Measurements from ENCODE around the gene HES4. TPM values are rescaled to one million over a fixed set of nuclear protein-coding genes. Genes with fewer than 3 reads are reported as not detected.

The HES4 gene
- total RNA-seq, 2 donors from 2014 or later: 50.1 to 98.8 TPM

DNA sequence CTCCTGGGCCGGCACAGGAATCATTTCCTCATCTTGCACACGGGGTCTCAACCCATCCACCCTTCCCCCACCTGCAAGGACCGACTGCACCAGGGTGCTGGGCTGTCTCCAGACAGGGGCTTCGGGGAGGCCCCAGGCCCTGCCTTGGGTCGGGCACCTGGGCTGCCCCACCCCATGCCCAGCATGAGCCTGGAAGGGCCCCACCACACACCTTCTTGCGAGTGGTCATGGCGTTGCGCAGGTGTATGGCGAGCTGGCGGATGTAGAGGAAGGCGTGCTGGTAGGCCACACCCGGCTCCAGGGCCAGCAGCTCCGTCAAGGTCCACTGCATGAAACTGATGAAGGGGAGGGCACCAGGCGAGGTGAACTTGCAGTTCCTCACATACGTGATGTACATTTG is 47.7 kb downstream of the HES4 start:
- Histone ChIP-seq H3K4me1 (ENCODE audit: control insufficient read depth in 1 of 2, low read depth in 2 of 2) (peaks cover 0 to 2% of the 10 kb centered on the region in 2 donors), H3K36me3 (peaks cover 88% of the 10 kb centered on the region), H3K9me3 (no peaks in the 10 kb centered on the region), H3K27me3 (replicated peaks; ENCODE audit: insufficient read depth) (no peaks in the 10 kb centered on the region), H3K4me3 (no peak overlapping the region), H3K27ac (no peak overlapping the region)
- TF ChIP-seq, protein P1, sequence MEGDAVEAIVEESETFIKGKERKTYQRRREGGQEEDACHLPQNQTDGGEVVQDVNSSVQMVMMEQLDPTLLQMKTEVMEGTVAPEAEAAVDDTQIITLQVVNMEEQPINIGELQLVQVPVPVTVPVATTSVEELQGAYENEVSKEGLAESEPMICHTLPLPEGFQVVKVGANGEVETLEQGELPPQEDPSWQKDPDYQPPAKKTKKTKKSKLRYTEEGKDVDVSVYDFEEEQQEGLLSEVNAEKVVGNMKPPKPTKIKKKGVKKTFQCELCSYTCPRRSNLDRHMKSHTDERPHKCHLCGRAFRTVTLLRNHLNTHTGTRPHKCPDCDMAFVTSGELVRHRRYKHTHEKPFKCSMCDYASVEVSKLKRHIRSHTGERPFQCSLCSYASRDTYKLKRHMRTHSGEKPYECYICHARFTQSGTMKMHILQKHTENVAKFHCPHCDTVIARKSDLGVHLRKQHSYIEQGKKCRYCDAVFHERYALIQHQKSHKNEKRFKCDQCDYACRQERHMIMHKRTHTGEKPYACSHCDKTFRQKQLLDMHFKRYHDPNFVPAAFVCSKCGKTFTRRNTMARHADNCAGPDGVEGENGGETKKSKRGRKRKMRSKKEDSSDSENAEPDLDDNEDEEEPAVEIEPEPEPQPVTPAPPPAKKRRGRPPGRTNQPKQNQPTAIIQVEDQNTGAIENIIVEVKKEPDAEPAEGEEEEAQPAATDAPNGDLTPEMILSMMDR (IDR thresholded peaks at IDR 0.05): no peak
- no peak for DNase-seq (ENCODE audit: low spot score)
- ATAC-seq (ENCODE audit: insufficient number of reproducible peaks, low FRiP score, low read depth): no peak

DNA sequence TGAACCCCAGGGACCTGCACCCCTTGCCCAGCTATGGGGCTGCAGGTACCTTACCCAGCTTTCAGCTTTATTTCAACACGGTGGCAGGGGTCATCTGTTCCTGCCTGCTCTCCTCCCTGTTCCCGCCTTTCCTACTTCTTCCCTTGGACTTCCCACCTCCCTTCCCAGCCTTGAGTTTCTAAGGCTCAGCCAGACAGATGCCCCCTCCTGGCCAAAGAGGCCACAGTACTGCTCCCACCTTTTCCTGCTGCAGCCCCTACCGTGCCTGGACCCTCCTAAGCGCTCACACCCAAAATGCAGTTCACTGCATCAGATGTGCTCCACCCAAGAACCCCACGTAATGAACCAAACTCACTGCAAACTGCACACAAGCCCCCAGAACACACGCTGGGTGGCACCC is 48.5 kb downstream of the HES4 start:
- DNase-seq (ENCODE audit: low spot score): no peak
- no peak for ATAC-seq (ENCODE audit: insufficient number of reproducible peaks, low FRiP score, low read depth)
- Histone ChIP-seq H3K4me3 (no peak overlapping the region), H3K36me3 (peaks cover 88% of the 10 kb centered on the region), H3K27me3 (replicated peaks; ENCODE audit: insufficient read depth) (no peaks in the 10 kb centered on the region), H3K9me3 (no peaks in the 10 kb centered on the region), H3K4me1 (ENCODE audit: control insufficient read depth in 1 of 2, low read depth in 2 of 2) (no peaks in the 10 kb centered on the region), H3K27ac (no peak overlapping the region)
- TF ChIP-seq, protein P1 (IDR thresholded peaks at IDR 0.05): no peak

DNA sequence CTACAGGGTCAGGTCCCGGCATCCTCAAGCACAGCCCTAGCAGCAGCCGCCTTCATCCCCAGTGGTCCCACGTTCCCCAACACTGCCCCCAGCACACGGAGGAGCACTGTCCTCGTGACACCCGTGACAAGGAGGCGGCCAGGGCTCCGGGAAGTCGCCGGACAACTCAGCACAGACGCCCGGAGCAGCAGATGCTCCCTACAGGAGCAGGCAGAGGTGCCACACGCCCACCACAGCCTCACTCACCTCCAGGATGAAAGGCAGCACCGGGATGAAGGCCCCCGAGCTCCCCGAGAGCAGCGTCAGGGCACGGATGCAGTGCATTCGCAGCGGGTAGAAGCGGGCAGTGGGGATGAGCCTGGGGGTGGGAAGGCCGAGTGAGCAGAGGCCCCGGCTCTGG is 49.0 kb downstream of the HES4 start:
- peaks cover 87% of the 10 kb centered on the region for H3K36me3 ChIP-seq
- no peak overlapping the region for H3K4me3 ChIP-seq
- no peak for ATAC-seq (ENCODE audit: insufficient number of reproducible peaks, low FRiP score, low read depth)
- TF ChIP-seq, protein P1 (IDR thresholded peaks at IDR 0.05): no peak
- DNase-seq (ENCODE audit: low spot score): no peak
- H3K9me3 ChIP-seq: no peaks in the 10 kb centered on the region
- no peaks in the 10 kb centered on the region for H3K4me1 ChIP-seq (ENCODE audit: control insufficient read depth in 1 of 2, low read depth in 2 of 2)
- no peaks in the 10 kb centered on the region for H3K27me3 ChIP-seq (replicated peaks; ENCODE audit: insufficient read depth)
- H3K27ac ChIP-seq: no peak overlapping the region

DNA sequence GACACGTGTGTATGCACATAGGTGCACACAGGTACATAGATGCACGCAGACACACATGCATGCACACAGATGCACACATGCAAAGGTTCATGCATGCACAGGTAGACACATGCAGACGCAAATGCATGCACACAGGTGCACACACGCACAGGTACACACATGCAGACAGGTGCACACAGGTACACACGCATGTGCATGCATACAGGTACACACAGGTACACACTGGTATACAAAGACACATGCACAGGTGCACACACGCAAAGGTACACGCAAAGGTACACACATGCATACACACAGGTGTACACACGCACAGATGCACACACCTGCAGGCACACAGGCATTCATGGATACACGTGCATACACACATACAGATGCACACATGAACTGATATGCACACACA is 49.6 kb downstream of the HES4 start:
- Histone ChIP-seq H3K36me3 (peaks cover 83% of the 10 kb centered on the region), H3K27ac (no peak overlapping the region), H3K4me1 (ENCODE audit: control insufficient read depth in 1 of 2, low read depth in 2 of 2) (no peaks in the 10 kb centered on the region), H3K4me3 (no peak overlapping the region), H3K27me3 (replicated peaks; ENCODE audit: insufficient read depth) (no peaks in the 10 kb centered on the region), H3K9me3 (no peaks in the 10 kb centered on the region)
- TF ChIP-seq, protein P1 (IDR thresholded peaks at IDR 0.05): no peak
- ATAC-seq (ENCODE audit: insufficient number of reproducible peaks, low FRiP score, low read depth) (no peak), DNase-seq (ENCODE audit: low spot score) (no peak)

Other genes with a start within 250 kb of the HES4 start
- gene SAMD11, start 76.2 kb downstream of the HES4 start, total RNA-seq: 10 to 100 TPM; 10.2 to 18.8 TPM
- gene NOC2L, start 40.8 kb downstream of the HES4 start, total RNA-seq: 10 to 100 TPM; 33.8 to 47.2 TPM
- 10 to 100 TPM in 1 of 2 donors, 1 to 10 TPM in 1; 4.2 to 15.3 TPM for gene KLHL17, start 39.5 kb downstream of the HES4 start, total RNA-seq
- under 1 TPM in 1 of 2 donors, not detected in 1; 0.27 TPM for gene PLEKHN1, start 33.6 kb downstream of the HES4 start, total RNA-seq
- under 1 TPM; 0.54 to 0.99 TPM for gene PERM1, start 18.0 kb downstream of the HES4 start, total RNA-seq
- 100 to 1,000 TPM in 1 of 2 donors, 10 to 100 TPM in 1; 31.5 to 104 TPM for gene ISG15, start 13.4 kb upstream of the HES4 start, total RNA-seq
- 10 to 100 TPM; 36.2 to 36.7 TPM for gene AGRN, start 20.0 kb upstream of the HES4 start, total RNA-seq
- under 1 TPM in 1 of 2 donors, not detected in 1; 0.71 TPM for gene RNF223, start 74.2 kb upstream of the HES4 start, total RNA-seq
- gene C1orf159, start 116.0 kb upstream of the HES4 start, total RNA-seq: 10 to 100 TPM; 10.8 to 21.2 TPM
- not detected for gene TTLL10, start 173.8 kb upstream of the HES4 start, total RNA-seq
- 1 to 10 TPM in 1 of 2 donors, not detected in 1; 1.3 TPM for gene TNFRSF18, start 206.5 kb upstream of the HES4 start, total RNA-seq
- 1 to 10 TPM in 1 of 2 donors, not detected in 1; 1.8 TPM for gene TNFRSF4, start 214.1 kb upstream of the HES4 start, total RNA-seq
- 100 to 1,000 TPM; 157 to 230 TPM for gene SDF4, start 231.9 kb upstream of the HES4 start, total RNA-seq
- gene B3GALT6, start 232.1 kb upstream of the HES4 start, total RNA-seq: 10 to 100 TPM; 15.5 to 25.3 TPM
- 10 to 100 TPM in 1 of 2 donors, 1 to 10 TPM in 1; 2.9 to 12.5 TPM for gene C1QTNF12, start 246.6 kb upstream of the HES4 start, total RNA-seq

Data from thoracic aorta (tissue), 2 donors.